Measurements from ENCODE around the gene GBX1. TPM values are rescaled to one million over a fixed set of nuclear protein-coding genes. Genes with fewer than 3 reads are reported as not detected.
A peak's percentile ranks its signal among the peaks of the same experiment; 100 is the strongest.

GBX1 gene
- total and polyA plus RNA-seq, 2 of the 4 experiments (the other 2 are of a cell fraction): not detected

GRCh38 chr7:151174246-151175046 is 7.0 kb upstream of the GBX1 start:
- Histone ChIP-seq H2AK5ac (ENCODE audit: low read depth, low read length) (no peak overlapping the region), H3K9ac (ENCODE audit: low read depth, low read length) (no peak overlapping the region), H3K9me1 (ENCODE audit: insufficient read depth, low read length) (no peaks in the 10 kb centered on the region), H4K91ac (ENCODE audit: insufficient read depth, low read depth, low read length) (no peak overlapping the region), H3K4me2 (ENCODE audit: low read depth, low read length) (no peak overlapping the region), H3K79me1 (ENCODE audit: low read depth in 1 of 2, low read length in 2 of 2) (no peaks in the 10 kb centered on the region), H3K14ac (replicated peaks; ENCODE audit: low read depth, low read length) (no peak overlapping the region), H2BK20ac (ENCODE audit: low read depth, low read length) (no peak overlapping the region), H3K23ac (ENCODE audit: low read depth, low read length) (no peak overlapping the region), H2AK9ac (replicated peaks; ENCODE audit: low read depth, low read length, poor library complexity) (no peak overlapping the region), H4K8ac (ENCODE audit: low read depth in 2 of 2, low read length in 2 of 2) (no peak overlapping the region), H3K4ac (ENCODE audit: low read depth, low read length) (no peak overlapping the region), H3K27me3 (ENCODE audit: control insufficient read depth, insufficient read depth, low read length) (peaks cover 54% of the 10 kb centered on the region), H2BK15ac (ENCODE audit: low read depth, low read length) (no peak overlapping the region), H3K27ac (ENCODE audit: insufficient read depth, low read length) (no peak overlapping the region), H4K20me1 (ENCODE audit: insufficient read depth, low read length) (no peaks in the 10 kb centered on the region; the same call in 1 of the 2 replicates), H3K56ac (ENCODE audit: extremely low read depth, insufficient read depth, low read length) (no peak overlapping the region), H2BK5ac (ENCODE audit: low read depth, low read length, poor library complexity, severe bottlenecking) (no peak overlapping the region), H3K9me3 (ENCODE audit: control insufficient read depth, insufficient read depth, low read length) (no peaks in the 10 kb centered on the region; the same call in 1 of the 2 replicates), H2BK120ac (ENCODE audit: low read depth, low read length) (no peak overlapping the region), H2AFZ (replicated peaks; ENCODE audit: low read length, poor library complexity) (no peak overlapping the region), H4K5ac (ENCODE audit: low read depth, low read length) (no peak overlapping the region), H3K18ac (ENCODE audit: low read depth, low read length) (no peak overlapping the region), H3K36me3 (ENCODE audit: control insufficient read depth, insufficient read depth, low read length) (no peaks in the 10 kb centered on the region), H3K4me3 (ENCODE audit: insufficient read depth, low read depth, low read length) (no peak overlapping the region), H3K4me1 (ENCODE audit: control insufficient read depth, insufficient read depth, low read length) (no peaks in the 10 kb centered on the region)
- CTCF ChIA-PET: no interaction called here
- DNase-seq: peak; percentile 11
- WGBS, 2 experiments (ENCODE audit: extremely low coverage in 2 of 2, insufficient read length in 1 of 2): 57% methylated on average over 51 of the region's 77 CpGs; no CpG with 5 or more reads in 1 of the 2 experiments
- in situ Hi-C loops (cut with MboI; ENCODE audit: low sequenced_read_pairs): loop anchor here (5.0 kb wide), 1 partner anchor 47 kb away; no protein-coding TSS in a partner anchor
- no peak for TF ChIP-seq CTCF (conservative IDR thresholded peaks at IDR 0.05; ENCODE audit: low read depth, low read length)
- TF ChIP-seq RAD21 (IDR thresholded peaks at IDR 0.05; ENCODE audit: low read length): no peak
- TF ChIP-seq MXI1 (IDR thresholded peaks at IDR 0.05; ENCODE audit: borderline replicate concordance, low read depth, low read length): no peak
- no peak for TF ChIP-seq CHD1 (IDR thresholded peaks at IDR 0.05; ENCODE audit: low read depth, low read length)
- TF ChIP-seq RFX5 (IDR thresholded peaks at IDR 0.05; ENCODE audit: low read depth, low read length): peak; percentile 97
- TF ChIP-seq BHLHE40 (IDR thresholded peaks at IDR 0.05; ENCODE audit: low read depth, low read length): no peak
- no peak for TF ChIP-seq USF2 (IDR thresholded peaks at IDR 0.05; ENCODE audit: low read depth, low read length)
- no peak for TF ChIP-seq POLR2A (IDR thresholded peaks at IDR 0.05; ENCODE audit: low read depth, low read length)
- 0 out of 2 replicates have a peak, but pooled peaks have one; percentile 27 for ATAC-seq (ENCODE audit: low read depth)
- BruUV-seq (replicated peaks): no TSS peak
- dilution Hi-C loops (cut with HindIII; ENCODE audit: low sequenced_read_pairs, unreplicated experiment): no loop called here
- intact Hi-C loops (cut with micrococcal nuclease): loop anchor here (5.0 kb wide), 1 partner anchor 272 kb away; no protein-coding TSS in a partner anchor
- POLR2A ChIA-PET (ENCODE audit: unreplicated experiment): no interaction called here
